K562 (cell line): ENCODE data around the gene HCAR2.

ENCODE experiments used
- CTCF ChIP-seq, 3 experiments: IDR thresholded peaks in 2 of 3; conservative IDR thresholded peaks in 1 of 3; 2 replicates each; pipeline ENCODE4 v1.5.1; 2011 to 2012; ENCODE audit warnings: low read length in 3 of 3, mild to moderate bottlenecking in 3 of 3, control low read depth in 2 of 3, improper control_type of control experiment in 1 of 3, inconsistent platforms in 1 of 3, low read depth in 1 of 3, mixed read lengths in 1 of 3, moderate library complexity in 1 of 3; ENCODE audit not compliant: insufficient read depth in 2 of 3
- DMBX1 ChIP-seq: fragments of 250-450 bp; sonication (Bioruptor Pico); IDR thresholded peaks from 2 replicates; pipeline ENCODE4 v1.8.0; 2022; ENCODE audit warnings: inconsistent platforms, mild to moderate bottlenecking, moderate library complexity, borderline replicate concordance
- EHMT2 ChIP-seq: fragments of 450-650 bp; IDR thresholded peaks from 2 replicates; pipeline ENCODE4 v1.6.1; 2018; ENCODE audit warnings: antibody characterized with exemption
- GATA2 ChIP-seq: sonication (generic); formaldehyde crosslinking; IDR thresholded peaks from 2 replicates; pipeline ENCODE4 v1.4.0; 2020; ENCODE audit warnings: mild to moderate bottlenecking, missing genetic modification reagents
- GTF2F1 ChIP-seq: IDR thresholded peaks from 2 replicates; pipeline ENCODE4 v1.6.1; 2011; ENCODE audit warnings: low read depth, low read length, improper control_type of control experiment
- HCFC1 ChIP-seq: IDR thresholded peaks from 2 replicates; pipeline ENCODE4 v1.6.1; 2012; ENCODE audit warnings: low read depth, low read length, improper control_type of control experiment
- JUN ChIP-seq, 2 experiments: sonication (generic) in 1 of 2; formaldehyde crosslinking in 1 of 2; IDR thresholded peaks; 2 replicates each; pipeline versions ENCODE4 v1.6.1 to v1.8.0; 2012 to 2022; ENCODE audit warnings: borderline replicate concordance in 2 of 2, mild to moderate bottlenecking in 2 of 2, improper control_type of control experiment in 1 of 2, low read depth in 1 of 2, low read length in 1 of 2, missing genetic modification reagents in 1 of 2
- MLX ChIP-seq, 2 experiments: fragments of 450-650 bp in 1 of 2; sonication (generic) in 1 of 2; formaldehyde crosslinking; conservative IDR thresholded peaks; 2 replicates each; pipeline versions ENCODE4 v1.4.0 to v1.8.1; 2020 to 2022; ENCODE audit warnings: mild to moderate bottlenecking in 1 of 2, missing genetic modification reagents in 1 of 2
- POLR2AphosphoS5 ChIP-seq: IDR thresholded peaks from 2 replicates; pipeline ENCODE4 v1.6.1; 2011; ENCODE audit warnings: mild to moderate bottlenecking, low read depth, low read length, moderate library complexity; ENCODE audit not compliant: control insufficient read depth, insufficient read depth
- PTBP1 ChIP-seq: fragments of 200-400 bp; formaldehyde crosslinking; IDR thresholded peaks from 2 replicates; pipeline ENCODE4 v1.6.1; 2017; ENCODE audit warnings: low read depth, low read length
- THAP7 ChIP-seq: fragments of 250-450 bp; sonication (Bioruptor Pico); IDR thresholded peaks from 2 replicates; pipeline ENCODE4 v1.5.0; 2021
- ZNF133 ChIP-seq: fragments of 250-450 bp; sonication (Bioruptor Pico); IDR thresholded peaks from 2 replicates; pipeline ENCODE4 v1.4.0; 2020; ENCODE audit warnings: mild to moderate bottlenecking
- ZNF384 ChIP-seq: IDR thresholded peaks from 2 replicates; pipeline ENCODE4 v1.6.1; 2012; ENCODE audit warnings: low read depth, low read length, improper control_type of control experiment

GRCh38 chr12:122659579-122659978 is 43.6 kb downstream of the HCAR2 start:
- TF ChIP-seq POLR2AphosphoS5 (no peak), GTF2F1 (no peak), GATA2 (no peak), PTBP1 (no peak), JUN (IDR thresholded peaks at IDR 0.05; ENCODE audit: borderline replicate concordance, low read depth, low read length) (no peak), JUN (CRISPR knock-in tag; IDR thresholded peaks at IDR 0.05; ENCODE audit: borderline replicate concordance) (no peak), MLX (CRISPR knock-in tag; conservative IDR thresholded peaks at IDR 0.05) (no peak), EHMT2 (no peak), THAP7 (CRISPR knock-in tag) (no peak), ZNF133 (CRISPR knock-in tag) (no peak), CTCF (IDR thresholded peaks at IDR 0.05 in 2 of 3, conservative IDR thresholded peaks at IDR 0.05 in 1 of 3; ENCODE audit: insufficient read depth in 2 of 3, low read depth in 1 of 3, low read length in 3 of 3) (no peak), DMBX1 (CRISPR knock-in tag) (no peak), ZNF384 (no peak), HCFC1 (no peak)
